Stimulated activated CD4-positive, alpha-beta T cell treated with anti-CD3 and anti-CD28 coated beads, TNF-alpha, amount 100 ng/mL, for 1 hour (primary cell): ENCODE results near the gene OCA2.
"Not testable (repeated sequence)": the region's sequence is repeated elsewhere in the genome, so short reads cannot be mapped to it uniquely, and the experiment has no call there.

ENCODE experiments used
- DNase-seq, 3 donors: peaks; one replicate each; pipeline ENCODE4 v3.0.0-alpha.2; 2020; ENCODE audit warnings: low read depth in 3 of 3, low spot score in 1 of 3

OCA2 gene

GRCh38 chr15:28098766-28099554 lies at the start of gene OCA2:
OCA2 (minus strand) TSS chr15:28099315; CDS start chr15:28081874, 17,441 bp downstream.
- peak in 2 of 3 donors; percentile 37 to 56 for DNase-seq

DNA sequence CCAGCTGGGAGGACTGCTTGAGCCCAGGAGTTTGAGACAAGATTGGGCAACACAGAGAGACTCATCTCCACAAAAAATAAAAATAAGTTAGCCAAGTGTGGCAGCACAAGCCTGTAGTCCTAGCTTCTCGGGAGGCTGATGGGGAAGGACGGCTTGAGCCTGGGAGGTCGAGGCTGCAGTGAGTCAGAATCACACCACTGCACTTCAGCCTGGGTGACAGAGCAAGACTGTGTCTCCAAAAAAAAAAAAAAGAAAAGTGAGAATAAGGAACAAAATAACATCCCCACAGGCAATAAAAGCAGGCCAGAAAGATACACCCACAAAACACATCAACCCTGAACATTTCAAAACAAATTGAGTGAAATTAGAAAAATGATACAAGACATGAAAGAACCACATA lies 48.7 kb upstream of the OCA2 start:
- no peak for DNase-seq

GRCh38 chr15:28145419-28145818 lies 46.3 kb upstream of the OCA2 start:
- not testable (repeated sequence) for DNase-seq

- no peak for DNase-seq
Measured at GRCh38 chr15:28140062-28140461, 40.9 kb upstream of the OCA2 start.

DNA sequence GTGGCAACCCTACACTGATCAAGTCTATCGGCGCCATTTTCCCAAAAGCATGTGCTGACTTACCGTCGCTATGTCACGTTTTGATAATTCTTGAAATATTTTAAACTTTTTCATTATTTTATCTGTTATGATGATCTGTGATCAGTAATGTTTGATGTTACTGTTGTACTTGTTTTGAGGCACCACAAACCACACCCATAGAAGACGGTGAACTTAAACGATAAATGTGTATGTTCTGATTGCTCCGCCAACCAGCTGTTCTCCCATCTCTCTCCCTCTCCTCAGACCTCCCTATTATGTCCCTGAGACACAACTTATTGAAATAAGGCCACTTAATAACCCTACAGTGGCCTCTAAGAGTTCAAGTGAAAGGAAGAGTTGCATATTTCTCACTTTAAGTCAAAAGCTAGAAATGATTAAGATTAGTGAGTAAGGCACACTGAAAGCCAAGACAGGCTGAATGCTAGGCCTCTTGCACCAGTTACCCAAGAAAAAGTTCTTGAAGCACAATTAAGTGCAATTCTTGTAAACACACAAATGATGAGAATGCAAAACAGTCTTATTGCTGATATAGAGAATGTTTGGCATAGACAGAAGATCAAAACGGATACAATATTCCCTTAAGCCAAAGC lies 38.4 kb upstream of the OCA2 start:
- DNase-seq, result not testable (repeated sequence)

- DNase-seq, result not testable (repeated sequence)
Measured at GRCh38 chr15:28136236-28136904, 37.3 kb upstream of the OCA2 start.

DNA sequence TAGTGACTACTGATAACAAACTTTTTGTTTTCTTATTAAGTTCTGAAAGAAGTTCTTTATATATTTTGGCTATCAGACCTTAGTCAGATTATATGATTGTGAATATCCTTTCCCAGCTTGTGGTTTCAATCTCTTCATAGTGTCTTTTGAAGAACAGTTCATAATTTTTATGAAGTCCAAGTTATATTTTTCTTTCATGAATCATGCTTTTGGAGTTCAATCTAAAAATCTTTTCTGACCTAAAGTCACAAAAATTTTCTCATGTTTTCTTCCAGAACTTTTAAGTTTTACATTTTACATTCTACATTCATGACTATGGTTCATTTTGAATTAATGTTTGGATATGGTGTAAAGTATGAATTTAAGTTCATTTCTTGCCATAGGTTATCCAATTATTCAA lies 34.2 kb upstream of the OCA2 start:
- no peak for DNase-seq

GRCh38 chr15:28132524-28133275 lies 33.6 kb upstream of the OCA2 start:
- no peak for DNase-seq

DNA sequence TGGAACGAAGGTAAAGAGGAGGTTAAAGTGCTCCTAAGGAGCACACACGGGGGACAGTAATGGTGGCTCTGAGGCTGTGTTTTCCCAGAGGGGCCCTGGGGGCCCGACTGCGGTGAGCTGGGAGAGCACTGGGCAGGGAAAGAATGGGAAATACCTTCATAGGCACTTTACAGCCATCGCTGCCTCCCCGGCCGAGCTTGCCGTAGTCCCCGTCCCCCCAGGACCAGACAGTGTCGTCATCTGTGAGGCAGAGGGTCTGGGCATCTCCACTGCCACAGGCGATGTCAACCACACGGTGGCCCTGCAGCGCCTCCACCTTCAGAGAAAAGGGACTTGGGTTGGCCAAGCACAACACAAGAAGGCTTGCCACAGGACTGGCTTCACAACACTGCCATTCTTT lies 32.8 kb upstream of the OCA2 start:
- DNase-seq, result no peak

- no peak for DNase-seq
Measured at GRCh38 chr15:28131400-28131799, 32.3 kb upstream of the OCA2 start.

GRCh38 chr15:28130651-28131050 lies 31.5 kb upstream of the OCA2 start:
- DNase-seq, result no peak

DNA sequence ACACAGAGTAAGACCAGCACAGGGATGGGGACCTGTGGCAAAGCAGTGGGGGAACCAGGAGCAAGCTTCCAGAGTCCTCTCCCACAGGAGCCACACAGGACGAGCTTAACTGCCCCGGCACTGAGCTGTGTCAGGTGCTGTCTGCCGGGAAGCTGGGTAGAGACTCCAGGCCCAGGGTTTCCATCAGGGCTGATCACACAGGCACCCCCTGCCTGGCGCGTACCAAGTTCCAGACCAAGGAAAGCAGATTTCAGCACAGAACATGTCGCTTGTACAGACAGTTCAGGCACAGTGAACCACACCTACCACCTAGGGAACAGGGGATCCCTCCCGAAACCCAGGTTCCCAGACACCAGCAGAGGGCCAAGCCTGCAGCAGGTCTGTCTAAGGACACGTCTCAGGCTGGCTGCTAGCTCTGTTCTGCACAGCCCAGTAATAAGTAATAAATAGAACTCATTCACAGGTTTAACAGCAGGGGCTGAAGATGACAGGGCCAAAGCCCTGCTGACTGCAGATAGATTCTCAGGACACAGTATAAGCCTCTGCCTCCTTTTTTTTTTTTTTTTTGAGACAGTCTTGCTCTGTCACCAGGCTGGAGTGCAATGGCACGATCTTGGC lies 30.2 kb upstream of the OCA2 start:
- DNase-seq, result no peak

GRCh38 chr15:28128031-28128430 lies 28.9 kb upstream of the OCA2 start:
- DNase-seq, result no peak

GRCh38 chr15:28127036-28127435 lies 27.9 kb upstream of the OCA2 start:
- no peak for DNase-seq

- DNase-seq, result no peak
Measured at GRCh38 chr15:28125673-28126651, 26.8 kb upstream of the OCA2 start.

- no peak for DNase-seq
Measured at GRCh38 chr15:28124841-28125240, 25.7 kb upstream of the OCA2 start.

- peak in 1 of 3 donors; percentile 28 for DNase-seq
Measured at GRCh38 chr15:28123408-28124023, 24.4 kb upstream of the OCA2 start.

- DNase-seq, result no peak
Measured at GRCh38 chr15:28122038-28122949, 23.2 kb upstream of the OCA2 start.
